ENCODE results near the gene MEA1. TPM values are rescaled to one million over a fixed set of nuclear protein-coding genes. Genes with fewer than 3 reads are reported as not detected.

MEA1 gene
- total RNA-seq, 2 experiments from 2014 or later: 67.9 to 70.7 TPM

GRCh38 chr6:42978487-42978838 is 35.3 kb downstream of the MEA1 start:
- H3K4me1 ChIP-seq (ENCODE audit: insufficient read depth, low read length, poor library complexity, severe bottlenecking): peaks cover 23% of the 10 kb centered on the region
- TF ChIP-seq CTCF (conservative IDR thresholded peaks at IDR 0.05; ENCODE audit: low read length): no peak
- intact Hi-C loops (cut with micrococcal nuclease; ENCODE audit: unreplicated experiment): no loop called here
- peaks cover 22% of the 10 kb centered on the region for H3K36me3 ChIP-seq (ENCODE audit: insufficient read depth, low read length)
- DNase-seq (ENCODE audit: low spot score): peak; percentile 32
- H3K79me2 ChIP-seq (ENCODE audit: insufficient read depth, low read depth, low read length): peaks cover 22% of the 10 kb centered on the region; the same call in 1 of the 2 replicates
- peak overlapping the region; percentile 50 for H3K27ac ChIP-seq (ENCODE audit: low read depth, low read length, poor library complexity, severe bottlenecking)
- no peaks in the 10 kb centered on the region for H3K9me3 ChIP-seq (ENCODE audit: low read length)
- ChIA-PET POLR2A (interaction anchor here (0.5 to 2.6 kb wide), 7 partner anchors 14 to 1209 kb away, joined by 3 to 18 read pairs (median 3); partner anchors contain the start of genes CNPY3, KLC4, KLHDC3 and MRPL2), CTCF (ENCODE audit: unreplicated experiment) (no interaction called here)
- H2AFZ ChIP-seq (ENCODE audit: low read length): peak overlapping the region; percentile 85; the same call in 1 of the 2 replicates
- BruUV-seq (replicated peaks): no TSS peak
- H3K9me2 ChIP-seq (ENCODE audit: insufficient read depth, low read length): no peaks in the 10 kb centered on the region
- peak overlapping the region; percentile 82 for H3K4me2 ChIP-seq (ENCODE audit: low read length)
- H3K4me3 ChIP-seq (ENCODE audit: low read depth, low read length, poor library complexity, severe bottlenecking): peak overlapping the region; percentile 88
- H4K20me1 ChIP-seq (ENCODE audit: insufficient read depth, low read length): no peaks in the 10 kb centered on the region

- TF ChIP-seq EZH2phosphoT487 (IDR thresholded peaks at IDR 0.05; ENCODE audit: borderline replicate concordance, low read depth, low read length) (no peak), CTCF (conservative IDR thresholded peaks at IDR 0.05; ENCODE audit: low read length) (no peak)
- no TSS peak for BruUV-seq (replicated peaks)
- H3K27ac ChIP-seq (ENCODE audit: low read depth, low read length, poor library complexity, severe bottlenecking): no peak overlapping the region
- DNase-seq (ENCODE audit: low spot score): no peak
- ChIA-PET CTCF (ENCODE audit: unreplicated experiment) (no interaction called here), POLR2A (interaction anchor here (1.0 kb wide), 2 partner anchors 39 to 46 kb away, joined by 3 read pairs; partner anchors contain the start of gene KLHDC3)
- peaks cover 22% of the 10 kb centered on the region; the same call in 1 of the 2 replicates for H3K79me2 ChIP-seq (ENCODE audit: insufficient read depth, low read depth, low read length)
- intact Hi-C loops (cut with micrococcal nuclease; ENCODE audit: unreplicated experiment): no loop called here
- peaks cover 22% of the 10 kb centered on the region for H3K4me1 ChIP-seq (ENCODE audit: insufficient read depth, low read length, poor library complexity, severe bottlenecking)
- H3K9me2 ChIP-seq (ENCODE audit: insufficient read depth, low read length): no peaks in the 10 kb centered on the region
- H2AFZ ChIP-seq (ENCODE audit: low read length): no peak overlapping the region
- H3K4me2 ChIP-seq (ENCODE audit: low read length): no peak overlapping the region
- H4K20me1 ChIP-seq (ENCODE audit: insufficient read depth, low read length): no peaks in the 10 kb centered on the region
- peaks cover 22% of the 10 kb centered on the region for H3K36me3 ChIP-seq (ENCODE audit: insufficient read depth, low read length)
- H3K9me3 ChIP-seq (ENCODE audit: low read length): no peaks in the 10 kb centered on the region
- no peak overlapping the region for H3K4me3 ChIP-seq (ENCODE audit: low read depth, low read length, poor library complexity, severe bottlenecking)
Observed at GRCh38 chr6:42974919-42975505, 38.7 kb downstream of the MEA1 start.

GRCh38 chr6:42973926-42974325 is 39.8 kb downstream of the MEA1 start:
- ChIA-PET CTCF (ENCODE audit: unreplicated experiment) (no interaction called here), POLR2A (interaction anchor here (1.0 kb wide), 1 partner anchor 45 kb away, joined by 3 read pairs; no protein-coding TSS in a partner anchor)

More at GRCh38 chr6:42973926-42974325, 39.8 kb downstream of the MEA1 start:
- Histone ChIP-seq H3K36me3 (ENCODE audit: insufficient read depth, low read length) (peaks cover 27% of the 10 kb centered on the region), H3K9me2 (ENCODE audit: insufficient read depth, low read length) (no peaks in the 10 kb centered on the region), H3K4me3 (ENCODE audit: low read depth, low read length, poor library complexity, severe bottlenecking) (no peak overlapping the region), H4K20me1 (ENCODE audit: insufficient read depth, low read length) (no peaks in the 10 kb centered on the region), H2AFZ (ENCODE audit: low read length) (no peak overlapping the region), H3K27ac (ENCODE audit: low read depth, low read length, poor library complexity, severe bottlenecking) (no peak overlapping the region), H3K4me1 (ENCODE audit: insufficient read depth, low read length, poor library complexity, severe bottlenecking) (peaks cover 14% of the 10 kb centered on the region), H3K79me2 (ENCODE audit: insufficient read depth, low read depth, low read length) (peaks cover 22% of the 10 kb centered on the region; the same call in 1 of the 2 replicates), H3K4me2 (ENCODE audit: low read length) (no peak overlapping the region), H3K9me3 (ENCODE audit: low read length) (no peaks in the 10 kb centered on the region)
- intact Hi-C loops (cut with micrococcal nuclease; ENCODE audit: unreplicated experiment): no loop called here
- BruUV-seq (replicated peaks): no TSS peak
- no peak for DNase-seq (ENCODE audit: low spot score)
- TF ChIP-seq CTCF (conservative IDR thresholded peaks at IDR 0.05; ENCODE audit: low read length) (no peak), EZH2phosphoT487 (IDR thresholded peaks at IDR 0.05; ENCODE audit: borderline replicate concordance, low read depth, low read length) (no peak)

Data from OCI-LY7 (cell line).